Measurements from ENCODE around the gene GRK2. TPM values are rescaled to one million over a fixed set of nuclear protein-coding genes. Genes with fewer than 3 reads are reported as not detected.

Gene GRK2
- total and polyA plus RNA-seq, 2 of the 13 experiments (the other 11 are each of a cell fraction or from before 2014, with no cell fraction given) = 31.3 to 42.4 TPM

DNA sequence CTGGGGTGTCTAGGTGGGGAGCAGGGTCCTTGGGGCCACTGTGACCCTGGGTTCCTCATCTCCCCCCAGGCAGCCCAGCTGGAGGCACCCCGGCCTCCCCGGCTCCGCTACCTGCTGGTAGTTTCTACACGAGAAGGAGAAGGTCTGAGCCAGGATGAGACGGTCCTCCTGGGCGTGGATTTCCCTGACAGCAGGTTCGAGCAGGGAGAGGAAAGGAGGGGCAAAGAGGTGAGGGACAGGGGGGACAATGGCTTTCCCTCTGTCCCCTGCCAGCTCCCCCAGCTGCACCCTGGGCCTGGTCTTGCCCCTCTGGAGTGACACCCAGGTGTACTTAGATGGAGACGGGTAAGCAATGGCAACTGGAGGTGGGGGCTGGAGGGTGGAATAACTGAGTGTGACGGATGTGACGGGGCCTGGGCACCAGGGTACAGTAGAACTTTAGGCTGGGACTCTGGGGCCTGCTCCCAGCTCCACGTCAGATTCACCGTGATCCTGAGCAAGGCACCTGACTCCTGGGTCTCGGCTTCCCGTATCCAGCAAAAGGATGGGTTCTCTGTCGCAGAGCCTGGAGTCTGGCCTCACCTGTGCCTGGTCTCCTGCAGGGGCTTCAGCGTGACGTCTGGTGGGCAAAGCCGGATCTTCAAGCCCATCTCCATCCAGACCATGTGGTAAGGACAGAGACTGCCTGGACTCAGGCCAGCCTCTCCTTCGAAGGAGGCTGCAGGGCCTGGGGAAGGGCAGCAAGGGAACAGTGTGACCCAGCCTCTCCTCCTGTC, 40.7 kb downstream of the GRK2 start (continued):
- no peak for TF ChIP-seq ZFP36L1 (CRISPR knock-in tag; IDR thresholded peaks at IDR 0.05)

DNA sequence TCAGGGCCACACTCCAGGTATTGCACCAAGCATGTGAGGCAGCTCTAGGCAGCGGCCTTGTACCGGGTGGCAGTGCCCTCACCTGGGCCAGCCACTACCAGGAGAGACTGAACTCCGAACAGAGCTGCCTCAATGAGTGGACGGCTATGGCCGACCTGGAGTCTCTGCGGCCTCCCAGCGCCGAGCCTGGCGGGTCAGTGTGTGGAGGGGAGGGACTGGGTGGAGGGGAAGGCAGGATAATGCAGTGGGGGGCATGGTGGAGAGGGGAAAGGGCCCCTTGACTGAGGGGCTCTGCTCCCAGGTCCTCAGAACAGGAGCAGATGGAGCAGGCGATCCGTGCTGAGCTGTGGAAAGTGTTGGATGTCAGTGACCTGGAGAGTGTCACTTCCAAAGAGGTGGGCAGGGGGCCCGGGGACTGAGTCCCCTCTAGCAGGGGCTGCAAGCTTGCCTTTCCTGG, 41.3 kb downstream of the GRK2 start:
- TF ChIP-seq AGO2 (optimal IDR thresholded peaks at IDR 0.05; ENCODE audit: low read depth, low read length) = no peak
- TF ChIP-seq NFYC (CRISPR knock-in tag; IDR thresholded peaks at IDR 0.05) = no peak
- no peak for TF ChIP-seq ZNF546 (CRISPR knock-in tag; conservative IDR thresholded peaks at IDR 0.05)
- TF ChIP-seq, protein P1, sequence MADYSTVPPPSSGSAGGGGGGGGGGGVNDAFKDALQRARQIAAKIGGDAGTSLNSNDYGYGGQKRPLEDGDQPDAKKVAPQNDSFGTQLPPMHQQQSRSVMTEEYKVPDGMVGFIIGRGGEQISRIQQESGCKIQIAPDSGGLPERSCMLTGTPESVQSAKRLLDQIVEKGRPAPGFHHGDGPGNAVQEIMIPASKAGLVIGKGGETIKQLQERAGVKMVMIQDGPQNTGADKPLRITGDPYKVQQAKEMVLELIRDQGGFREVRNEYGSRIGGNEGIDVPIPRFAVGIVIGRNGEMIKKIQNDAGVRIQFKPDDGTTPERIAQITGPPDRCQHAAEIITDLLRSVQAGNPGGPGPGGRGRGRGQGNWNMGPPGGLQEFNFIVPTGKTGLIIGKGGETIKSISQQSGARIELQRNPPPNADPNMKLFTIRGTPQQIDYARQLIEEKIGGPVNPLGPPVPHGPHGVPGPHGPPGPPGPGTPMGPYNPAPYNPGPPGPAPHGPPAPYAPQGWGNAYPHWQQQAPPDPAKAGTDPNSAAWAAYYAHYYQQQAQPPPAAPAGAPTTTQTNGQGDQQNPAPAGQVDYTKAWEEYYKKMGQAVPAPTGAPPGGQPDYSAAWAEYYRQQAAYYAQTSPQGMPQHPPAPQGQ (CRISPR knock-in tag; IDR thresholded peaks at IDR 0.05; ENCODE audit: borderline replicate concordance) = no peak
- TF ChIP-seq ZBTB7A (CRISPR knock-in tag; IDR thresholded peaks at IDR 0.05) = no peak
- TF ChIP-seq SOX6 (IDR thresholded peaks at IDR 0.05) = no peak
- TF ChIP-seq SOX6 (CRISPR knock-in tag; IDR thresholded peaks at IDR 0.05) = no peak
- no peak for TF ChIP-seq FIP1L1 (IDR thresholded peaks at IDR 0.05; ENCODE audit: borderline replicate concordance, insufficient read depth, low read depth, low read length)
- TF ChIP-seq, protein P2, sequence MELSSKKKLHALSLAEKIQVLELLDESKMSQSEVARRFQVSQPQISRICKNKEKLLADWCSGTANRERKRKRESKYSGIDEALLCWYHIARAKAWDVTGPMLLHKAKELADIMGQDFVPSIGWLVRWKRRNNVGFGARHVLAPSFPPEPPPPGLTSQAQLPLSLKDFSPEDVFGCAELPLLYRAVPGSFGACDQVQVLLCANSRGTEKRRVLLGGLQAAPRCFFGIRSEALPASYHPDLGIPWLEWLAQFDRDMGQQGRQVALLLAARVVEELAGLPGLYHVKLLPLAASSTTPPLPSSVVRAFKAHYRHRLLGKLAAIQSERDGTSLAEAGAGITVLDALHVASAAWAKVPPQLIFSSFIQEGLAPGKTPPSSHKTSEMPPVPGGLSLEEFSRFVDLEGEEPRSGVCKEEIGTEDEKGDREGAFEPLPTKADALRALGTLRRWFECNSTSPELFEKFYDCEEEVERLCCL (CRISPR knock-in tag; IDR thresholded peaks at IDR 0.05; ENCODE audit: borderline replicate concordance) = no peak
- no peak for TF ChIP-seq DMAP1 (CRISPR knock-in tag; IDR thresholded peaks at IDR 0.05)
- TF ChIP-seq, protein P3, sequence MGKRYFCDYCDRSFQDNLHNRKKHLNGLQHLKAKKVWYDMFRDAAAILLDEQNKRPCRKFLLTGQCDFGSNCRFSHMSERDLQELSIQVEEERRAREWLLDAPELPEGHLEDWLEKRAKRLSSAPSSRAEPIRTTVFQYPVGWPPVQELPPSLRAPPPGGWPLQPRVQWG (CRISPR knock-in tag; IDR thresholded peaks at IDR 0.05; ENCODE audit: borderline replicate concordance, low read depth) = no peak
- no peak for TF ChIP-seq TOPORS (CRISPR knock-in tag; IDR thresholded peaks at IDR 0.05)
- no peak overlapping the region for H2AFZ ChIP-seq (ENCODE audit: low read length)
- WGBS (ENCODE audit: low lambda C conversion rate) = 98% methylated on average over 11 of the region's 12 CpGs
- H3K4me1 ChIP-seq (ENCODE audit: insufficient read depth, low read length) = peaks cover 16% of the 10 kb centered on the region
- no peak overlapping the region for H3K9ac ChIP-seq (ENCODE audit: insufficient read depth, low read depth, low read length)
- ChIA-PET CTCF (ENCODE audit: low intra/inter-chr PET ratio, low total read pairs) (no interaction called here), POLR2A (no interaction called here)
- no peaks in the 10 kb centered on the region for H3K9me3 ChIP-seq (ENCODE audit: low read length)
- no TSS peak for BruUV-seq (replicated peaks)
- in situ Hi-C loops (cut with HindIII; ENCODE audit: extremely low pct_ligation_motif_present, low pct_unique_long_range_greater_than_20kb) (no loop called here), intact Hi-C loops (cut with micrococcal nuclease; ENCODE audit: unreplicated experiment) (no loop called here)
- FAIRE-seq = no peak
- no peak for ATAC-seq
- peaks cover 0 to 2% of the 10 kb centered on the region in 2 experiments; a peak in 3 of 5 replicates for H3K36me3 ChIP-seq (replicated peaks in 1 of 2; ENCODE audit: control insufficient read depth in 1 of 2, insufficient read depth in 2 of 2, low read length in 2 of 2)
- H3K79me2 ChIP-seq (ENCODE audit: insufficient read depth, low read length) = peaks cover 5% of the 10 kb centered on the region
- H3K4me2 ChIP-seq (ENCODE audit: low read depth, low read length) = no peak overlapping the region
- DNase-seq (ENCODE audit: low spot score) = no peak
- H3K27me3 ChIP-seq (ENCODE audit: control insufficient read depth in 1 of 2, insufficient read depth in 2 of 2, low read length in 2 of 2) = no peaks in the 10 kb centered on the region
- H3K27ac ChIP-seq (ENCODE audit: extremely low read length, insufficient read depth, low read length) = no peak overlapping the region
- H3K4me3 ChIP-seq (replicated peaks in 1 of 3; ENCODE audit: insufficient read depth in 1 of 3, low read depth in 2 of 3, low read length in 3 of 3) = no peak overlapping the region
- H4K20me1 ChIP-seq (ENCODE audit: insufficient read depth, low read length) = no peaks in the 10 kb centered on the region

Measured in HepG2 (cell line).